Esophagus (tissue), 2 donors: Measurements from ENCODE around the gene C22orf15. TPM values are rescaled to one million over a fixed set of nuclear protein-coding genes. Genes with fewer than 3 reads are reported as not detected.

Source experiments
- H3K27ac ChIP-seq, 2 donors: one replicate each; pipeline ENCODE4 v1.5.1; 2013; ENCODE audit warnings: low read depth in 2 of 2, mild to moderate bottlenecking in 2 of 2, inconsistent platforms in 1 of 2, low read length in 1 of 2, moderate library complexity in 1 of 2
- H3K27me3 ChIP-seq, 2 donors: one replicate each; pipeline ENCODE4 v1.6.1; 2013; ENCODE audit warnings: low read length in 2 of 2, control low read depth in 1 of 2, mild to moderate bottlenecking in 1 of 2; ENCODE audit not compliant: insufficient read depth in 2 of 2, control insufficient read depth in 1 of 2
- H3K36me3 ChIP-seq, 2 donors: one replicate each; pipeline ENCODE4 v1.6.1; 2013; ENCODE audit warnings: low read length in 1 of 2; ENCODE audit not compliant: control insufficient read depth in 2 of 2, insufficient read depth in 2 of 2
- H3K4me1 ChIP-seq, 2 donors: one replicate each; pipeline ENCODE4 v1.6.1; 2013; ENCODE audit warnings: low read length in 1 of 2; ENCODE audit not compliant: control insufficient read depth in 2 of 2, insufficient read depth in 2 of 2
- H3K4me3 ChIP-seq, 2 donors: one replicate each; pipeline ENCODE4 v1.5.1; 2013; ENCODE audit warnings: low read length in 2 of 2, mild to moderate bottlenecking in 2 of 2, low read depth in 1 of 2, moderate library complexity in 1 of 2
- H3K9me3 ChIP-seq, 2 donors: one replicate each; pipeline ENCODE4 v1.6.1; 2013; ENCODE audit warnings: mild to moderate bottlenecking in 2 of 2, low read depth in 1 of 2, low read length in 1 of 2, moderate library complexity in 1 of 2; ENCODE audit not compliant: control insufficient read depth in 2 of 2, insufficient read depth in 1 of 2
- WGBS, 2 donors: extraction: QIAGEN DNeasy Blood & Tissue Kit; methylation state at CpG; one replicate each; pipeline ENCODE4 v1.1.7; 2013; 5-methylcytosine and 5-hydroxymethylcytosine counted together
- polyA plus RNA-seq, 2 donors: library from polyadenylated mRNA; stranded (reverse); fragments of 200-250 nt; gene quantifications; one replicate each; pipeline ENCODE4 v1.2.3, GENCODE V29; 2013
- donor health status: healthy with polysubstance abuse.
- donor health status: Bipolar disorder and iron deficiency.

Gene C22orf15
- polyA plus RNA-seq, 2 donors = 0.14 TPM; not detected in 1

DNA sequence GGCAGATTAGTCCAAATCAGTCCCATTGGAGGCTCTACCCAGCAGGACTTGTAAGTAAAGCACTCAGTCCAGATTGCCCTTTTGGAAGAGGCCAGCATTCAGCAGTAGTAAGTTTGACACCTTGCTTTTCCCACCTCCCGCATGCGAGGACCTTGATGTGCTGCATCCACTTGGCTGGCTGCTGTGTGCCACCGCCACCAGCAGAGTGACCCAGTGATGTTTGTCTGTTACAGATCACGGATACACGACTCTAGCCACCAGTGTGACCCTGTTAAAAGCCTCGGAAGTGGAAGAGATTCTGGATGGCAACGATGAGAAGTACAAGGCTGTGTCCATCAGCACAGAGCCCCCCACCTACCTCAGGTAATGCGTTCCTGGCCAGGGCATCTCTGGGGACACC lies 30.5 kb downstream of the C22orf15 start:
- H3K27ac ChIP-seq = no peak overlapping the region
- H3K4me1 ChIP-seq = peaks cover 0 to 9% of the 10 kb centered on the region in 2 donors
- no peak overlapping the region for H3K4me3 ChIP-seq
- H3K36me3 ChIP-seq = peaks cover 10 to 24% of the 10 kb centered on the region in 2 donors
- 88 to 90% methylated on average over 8 of the region's 8 CpGs for WGBS, 2 donors
- H3K27me3 ChIP-seq = no peaks in the 10 kb centered on the region
- no peaks in the 10 kb centered on the region for H3K9me3 ChIP-seq

DNA sequence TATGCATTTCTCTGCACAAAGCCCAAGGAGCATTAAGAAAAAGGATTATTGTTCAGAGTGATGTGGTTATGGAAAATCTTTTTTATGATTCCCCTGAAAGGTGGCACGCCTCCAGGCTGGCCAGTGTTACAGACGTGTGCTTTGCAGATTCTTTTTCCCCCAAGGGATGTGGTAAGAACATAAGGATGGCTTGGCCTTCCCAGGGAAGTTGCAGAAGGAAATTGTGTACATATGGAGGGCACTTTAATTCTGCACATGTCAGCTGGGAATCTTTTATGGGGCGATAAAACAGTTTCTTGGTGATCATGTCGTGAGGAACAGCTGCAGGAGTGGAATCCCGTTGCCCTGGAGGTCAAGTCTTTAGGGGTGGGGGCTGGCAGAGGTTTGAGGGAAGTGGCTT lies 33.7 kb downstream of the C22orf15 start:
- H3K36me3 ChIP-seq = peaks cover 14 to 34% of the 10 kb centered on the region in 2 donors
- H3K27ac ChIP-seq = no peak overlapping the region
- no peaks in the 10 kb centered on the region for H3K27me3 ChIP-seq
- 71 to 80% methylated on average over 5 of the region's 5 CpGs for WGBS, 2 donors
- H3K9me3 ChIP-seq = no peaks in the 10 kb centered on the region
- H3K4me1 ChIP-seq = peaks cover 0 to 7% of the 10 kb centered on the region in 2 donors
- H3K4me3 ChIP-seq = no peak overlapping the region

DNA sequence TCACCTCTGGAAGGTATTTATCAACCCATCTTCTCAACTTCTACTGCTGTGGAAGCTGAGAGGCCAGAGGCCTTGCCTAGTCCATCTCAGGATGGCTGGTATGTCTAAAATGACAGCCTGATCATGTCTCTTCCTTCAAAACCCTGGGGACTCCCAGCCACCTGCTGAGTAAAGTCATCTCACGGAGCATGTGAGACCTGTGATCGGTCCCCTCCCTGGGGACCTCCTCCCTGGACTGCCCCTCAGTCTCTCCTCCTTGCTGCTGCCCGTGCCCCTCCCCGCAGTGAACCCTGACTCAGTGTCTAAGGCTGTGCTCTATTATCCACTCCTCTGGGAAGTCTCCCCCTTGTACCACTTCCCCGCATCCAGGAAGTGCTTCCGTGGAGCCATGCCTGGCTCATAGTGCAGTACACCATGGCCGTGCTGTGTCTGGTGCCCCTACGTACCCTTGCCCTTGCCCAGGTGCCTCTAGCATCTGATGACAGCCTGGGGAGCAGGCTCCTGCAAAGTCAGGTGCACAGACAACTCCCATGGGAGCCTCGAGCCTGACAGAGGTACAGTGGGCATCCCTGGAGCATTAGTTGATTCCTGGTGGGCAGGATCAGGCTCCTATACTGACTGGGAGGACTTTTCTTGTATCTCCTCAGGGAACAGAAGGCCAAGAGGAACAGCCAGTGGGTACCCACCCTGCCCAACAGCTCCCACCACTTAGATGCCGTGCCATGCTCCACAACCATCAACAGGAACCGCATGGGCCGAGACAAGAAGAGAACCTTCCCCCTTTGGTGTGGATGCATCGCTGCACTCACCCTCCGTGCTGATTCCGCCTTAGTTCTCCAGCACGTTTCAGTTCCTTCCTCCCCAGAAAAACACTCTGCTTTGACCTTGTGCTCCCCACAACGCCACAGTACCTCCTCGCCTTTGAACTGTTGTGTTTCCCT lies 37.8 kb downstream of the C22orf15 start:
- Histone ChIP-seq H3K27me3 (no peaks in the 10 kb centered on the region), H3K27ac (no peak overlapping the region), H3K9me3 (no peaks in the 10 kb centered on the region), H3K4me3 (no peak overlapping the region), H3K4me1 (no peaks in the 10 kb centered on the region), H3K36me3 (peaks cover 18 to 41% of the 10 kb centered on the region in 2 donors)
- WGBS, 2 donors = 93 to 97% methylated on average over 17 to 18 of the region's 18 CpGs

DNA sequence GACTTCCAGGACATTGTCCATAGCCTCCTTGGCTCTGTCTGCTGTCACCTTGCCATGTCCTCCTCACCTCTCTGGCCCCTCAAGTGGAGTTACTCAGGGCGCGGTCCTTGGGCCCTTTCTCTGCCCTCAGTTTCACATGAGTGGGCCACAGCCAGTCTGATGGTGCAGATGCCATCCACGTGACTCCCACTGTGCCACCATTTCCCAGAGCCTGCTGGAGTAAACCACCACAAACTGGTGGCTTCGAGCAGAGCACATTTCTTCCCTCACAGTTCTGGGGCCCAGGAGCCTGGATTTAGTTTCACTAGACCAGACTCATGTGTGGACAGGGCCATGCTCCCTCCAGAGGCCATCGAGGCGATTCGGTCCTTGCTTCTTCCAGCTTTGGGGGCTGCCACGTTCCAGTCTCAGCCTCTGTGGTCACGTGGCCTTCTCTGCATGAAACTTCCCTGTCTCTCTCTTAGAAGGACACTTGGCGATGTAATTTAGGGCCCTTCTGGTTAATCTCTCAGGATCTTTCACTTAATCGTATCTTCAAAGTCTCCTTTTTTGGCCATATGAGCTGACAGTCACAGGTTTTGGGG lies 38.5 kb downstream of the C22orf15 start:
- 90 to 93% methylated on average over 11 of the region's 11 CpGs for whole genome bisulfite sequencing, 2 donors
- H3K36me3 ChIP-seq = peaks cover 23 to 46% of the 10 kb centered on the region in 2 donors

DNA sequence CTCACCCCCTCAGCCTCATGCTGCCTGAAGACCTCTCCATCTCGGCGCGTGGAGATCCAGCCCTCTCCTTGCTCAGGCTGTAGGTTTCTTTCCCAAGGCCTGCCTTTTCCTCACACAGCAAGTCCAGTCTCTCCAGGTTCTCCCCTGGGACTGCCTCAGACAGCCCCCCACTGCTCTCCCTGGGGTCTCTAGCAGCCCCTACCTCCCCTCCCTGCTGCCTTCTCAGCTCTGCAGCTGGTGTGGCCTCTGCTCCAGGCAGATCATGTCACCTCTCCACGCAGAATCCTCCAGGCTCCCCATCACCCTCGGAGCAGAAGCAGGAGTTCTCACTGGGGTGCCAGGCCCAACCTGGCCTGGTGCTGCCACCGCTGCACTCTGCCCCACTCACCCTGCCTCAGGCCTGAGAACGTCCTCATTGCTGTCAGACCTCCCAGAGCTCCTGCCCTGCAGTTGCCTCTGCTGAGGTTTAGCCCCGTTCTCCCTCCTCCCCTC lies 39.1 kb downstream of the C22orf15 start:
- Histone ChIP-seq H3K27ac (no peak overlapping the region), H3K9me3 (no peaks in the 10 kb centered on the region), H3K4me1 (no peaks in the 10 kb centered on the region), H3K36me3 (peaks cover 20 to 46% of the 10 kb centered on the region in 2 donors), H3K4me3 (no peak overlapping the region), H3K27me3 (no peaks in the 10 kb centered on the region)
- WGBS, 2 donors = 94% methylated on average over 8 of the region's 8 CpGs

More for the DNA sequence above, 38.5 kb downstream of the C22orf15 start:
- H3K27me3 ChIP-seq = no peaks in the 10 kb centered on the region
- H3K27ac ChIP-seq = no peak overlapping the region
- H3K9me3 ChIP-seq = no peaks in the 10 kb centered on the region
- no peak overlapping the region for H3K4me3 ChIP-seq
- no peaks in the 10 kb centered on the region for H3K4me1 ChIP-seq

DNA sequence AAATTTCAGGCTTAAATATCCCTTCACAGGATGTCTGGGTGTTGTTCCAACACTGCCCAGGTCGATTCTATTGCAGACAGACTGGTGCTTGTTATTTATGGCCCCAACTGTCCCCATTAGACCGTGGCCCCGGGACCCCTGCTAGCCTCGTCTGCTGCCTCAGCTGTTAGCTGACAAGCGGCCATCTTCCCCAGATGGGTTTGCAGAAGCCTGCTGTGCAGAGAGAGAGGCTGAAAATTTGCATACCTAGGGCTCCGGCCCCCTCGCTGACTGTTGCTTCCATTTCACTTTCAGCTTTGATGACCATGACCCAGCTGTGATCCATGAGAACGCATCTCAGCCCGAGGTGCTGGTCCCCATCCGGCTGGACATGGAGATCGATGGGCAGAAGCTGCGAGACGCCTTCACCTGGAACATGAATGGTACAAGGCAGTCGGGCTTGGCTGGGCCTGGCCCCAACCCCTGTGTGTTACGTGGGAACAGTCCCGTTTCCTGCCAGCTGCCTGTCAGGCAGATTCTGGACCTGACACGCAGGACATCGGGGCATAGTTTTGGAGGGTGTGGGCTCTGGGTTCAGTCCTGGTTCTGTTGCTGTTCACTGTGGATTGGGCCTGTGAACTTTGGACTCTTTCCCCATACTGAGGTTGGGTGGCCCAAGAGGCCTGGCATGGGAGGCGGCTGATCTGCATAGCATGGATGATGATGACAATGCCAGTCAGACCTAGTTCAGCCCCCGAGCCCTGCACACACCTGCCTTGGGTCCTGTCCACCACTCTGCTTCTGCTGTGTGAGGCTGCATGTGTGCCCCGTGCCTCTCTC lies 40.4 kb downstream of the C22orf15 start:
- Histone ChIP-seq H3K36me3 (peaks cover 24 to 46% of the 10 kb centered on the region in 2 donors), H3K9me3 (no peaks in the 10 kb centered on the region), H3K4me3 (no peak overlapping the region), H3K27ac (no peak overlapping the region), H3K4me1 (no peaks in the 10 kb centered on the region), H3K27me3 (no peaks in the 10 kb centered on the region)
- WGBS, 2 donors = 80 to 87% methylated on average over 21 of the region's 21 CpGs

DNA sequence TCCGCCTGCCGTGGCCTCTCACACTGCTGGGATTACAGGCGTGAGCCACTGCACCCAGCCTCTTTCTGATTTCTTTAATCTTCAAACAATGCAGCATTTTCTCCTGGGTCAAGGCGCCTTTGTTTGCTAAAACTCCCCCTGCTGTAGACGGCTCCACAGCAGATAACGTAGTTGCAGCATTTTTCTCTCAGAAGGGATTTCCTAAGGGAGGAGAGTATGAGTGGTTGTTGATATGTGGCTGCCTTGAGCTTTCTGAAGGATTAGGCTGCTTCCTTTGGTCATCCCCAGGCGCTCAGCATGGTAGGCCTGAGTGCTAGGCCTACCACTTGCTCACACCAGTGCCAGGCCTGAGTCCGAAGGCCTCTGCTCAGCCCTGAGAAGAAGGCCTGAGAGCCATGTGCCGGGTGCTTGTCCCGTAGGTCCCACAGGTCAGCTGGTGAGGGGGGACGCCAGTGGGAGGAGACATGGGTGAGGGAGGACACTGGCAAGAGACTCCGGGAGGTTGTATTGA lies 42.0 kb downstream of the C22orf15 start:
- H3K27ac ChIP-seq = no peak overlapping the region
- peaks cover 24 to 46% of the 10 kb centered on the region in 2 donors for H3K36me3 ChIP-seq
- H3K27me3 ChIP-seq = no peaks in the 10 kb centered on the region
- H3K4me3 ChIP-seq = no peak overlapping the region
- 80 to 86% methylated on average over 12 of the region's 12 CpGs for WGBS, 2 donors
- H3K9me3 ChIP-seq = no peaks in the 10 kb centered on the region
- no peaks in the 10 kb centered on the region for H3K4me1 ChIP-seq

DNA sequence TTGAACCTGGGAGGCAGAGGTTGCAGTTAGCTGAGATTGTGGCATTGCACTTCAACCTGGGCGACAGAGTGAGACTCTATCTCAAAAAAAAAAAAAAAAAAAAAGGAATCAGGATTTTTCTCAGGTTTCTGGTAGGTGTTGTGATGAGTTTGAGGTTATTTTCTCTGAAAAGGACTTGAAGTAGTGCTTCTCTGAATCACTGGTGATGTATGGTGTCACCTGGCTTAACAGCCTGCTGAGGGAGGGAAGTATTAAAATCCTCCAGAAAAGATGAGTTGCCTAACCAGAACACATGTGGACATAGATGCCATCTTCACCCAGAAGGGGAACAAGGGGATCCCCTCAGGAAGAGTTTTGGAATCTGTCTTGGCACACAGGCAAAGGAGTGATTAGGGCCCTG lies 44.0 kb downstream of the C22orf15 start:
- no peak overlapping the region for H3K4me3 ChIP-seq
- H3K9me3 ChIP-seq = no peaks in the 10 kb centered on the region
- no peaks in the 10 kb centered on the region for H3K27me3 ChIP-seq
- WGBS, 2 donors = 100% methylated on average over 1 of the region's 1 CpG
- H3K36me3 ChIP-seq = peaks cover 19 to 31% of the 10 kb centered on the region in 2 donors
- H3K27ac ChIP-seq = no peak overlapping the region
- no peaks in the 10 kb centered on the region for H3K4me1 ChIP-seq

DNA sequence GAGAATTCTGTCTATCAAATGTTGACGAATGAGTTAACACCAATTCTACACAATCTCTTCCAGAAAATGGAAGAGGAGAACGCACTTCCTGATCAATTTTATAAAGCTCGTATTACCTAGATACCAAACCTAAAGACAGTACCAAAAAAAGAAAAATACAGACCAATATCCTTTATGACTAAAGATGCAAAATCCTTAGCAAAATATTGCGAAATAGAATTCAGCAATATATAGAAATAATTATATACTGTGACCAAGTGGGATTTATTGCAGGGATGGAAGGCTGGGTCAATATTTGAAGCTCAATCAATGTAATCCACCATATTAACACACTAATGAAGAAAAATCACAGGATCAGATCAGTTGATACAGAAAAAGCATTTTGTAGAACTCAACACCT lies 49.6 kb downstream of the C22orf15 start:
- Histone ChIP-seq H3K27me3 (no peaks in the 10 kb centered on the region), H3K36me3 (peaks cover 4 to 19% of the 10 kb centered on the region in 2 donors), H3K4me3 (no peak overlapping the region), H3K27ac (no peak overlapping the region), H3K9me3 (no peaks in the 10 kb centered on the region), H3K4me1 (no peaks in the 10 kb centered on the region)
- WGBS, 2 donors = 95 to 98% methylated on average over 4 of the region's 4 CpGs
